GM06990 (cell line): ENCODE results near the gene CD93.

Experiments
- DNase-seq: peaks from one replicate; pipeline ENCODE4 v3.0.0-alpha.2; 2011; ENCODE audit not compliant: insufficient read length; ENCODE audit errors: extremely low read depth
- H3K27me3 ChIP-seq: replicated peaks from 2 replicates; pipeline ENCODE4 v1.6.0; 2011; ENCODE audit warnings: low read length; ENCODE audit not compliant: control insufficient read depth, insufficient read depth
- H3K36me3 ChIP-seq: 2 replicates; pipeline ENCODE4 v1.5.1; 2011; ENCODE audit warnings: low read length; ENCODE audit not compliant: control insufficient read depth, insufficient read depth
- H3K4me3 ChIP-seq: replicated peaks from 2 replicates; pipeline ENCODE4 v1.5.1; 2011; ENCODE audit warnings: low read depth, mild to moderate bottlenecking, control low read depth, low read length
- CTCF ChIP-seq: IDR thresholded peaks from 2 replicates; pipeline ENCODE4 v1.5.1; 2011; ENCODE audit warnings: low read length, control low read depth, mild to moderate bottlenecking, inconsistent platforms; ENCODE audit not compliant: insufficient read depth, poor library complexity, severe bottlenecking

The CD93 gene

GRCh38 chr20:23050847-23051627 is 35.1 kb downstream of the CD93 start:
- Histone ChIP-seq H3K36me3 (no peaks in the 10 kb centered on the region), H3K4me3 (peak overlapping the region; percentile 32; the same call in 1 of the 2 replicates), H3K27me3 (peaks cover 2% of the 10 kb centered on the region; the same call in 1 of the 2 replicates)
- peak; percentile 77 for TF ChIP-seq CTCF
- peak; percentile 41 for DNase-seq

DNA sequence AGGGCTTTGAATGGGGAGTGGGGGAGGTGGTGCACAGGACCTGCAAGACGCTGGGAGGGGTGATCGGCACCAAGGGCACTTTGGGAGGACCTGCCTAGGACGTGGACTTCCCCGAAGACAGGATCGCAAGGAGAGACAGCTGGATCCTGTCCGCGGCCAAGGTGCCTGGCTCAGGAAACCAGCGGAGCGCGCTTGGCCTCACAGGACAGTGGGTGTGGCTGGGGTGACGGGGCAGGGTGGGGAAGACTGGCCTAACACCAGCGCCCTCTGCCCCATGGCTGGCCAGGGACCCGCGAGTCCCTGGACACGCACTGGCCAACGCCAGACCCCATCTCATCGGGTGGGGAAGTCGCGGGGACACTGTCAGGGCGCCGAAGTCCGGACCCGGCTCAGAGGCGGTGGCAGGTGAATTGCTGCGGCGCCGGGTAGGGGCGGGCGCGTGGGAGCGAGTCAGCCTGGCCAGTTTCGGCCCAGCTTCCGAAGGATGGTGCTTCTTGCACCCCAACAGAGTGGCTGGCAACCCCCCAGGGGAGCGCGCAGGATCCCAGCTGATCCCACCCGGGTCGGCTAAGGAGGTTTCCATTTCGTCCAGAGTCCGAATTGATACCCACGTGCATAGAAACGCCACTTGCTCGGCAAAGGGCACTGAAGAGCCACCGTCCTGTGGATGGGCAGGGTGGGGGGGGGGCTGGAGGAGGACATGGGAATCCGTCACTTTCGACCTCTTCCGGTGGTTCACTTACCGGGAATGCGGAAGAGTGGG is 35.9 kb downstream of the CD93 start:
- no peak for TF ChIP-seq CTCF
- peak; percentile 22 for DNase-seq
- Histone ChIP-seq H3K36me3 (no peaks in the 10 kb centered on the region), H3K27me3 (peaks cover 2% of the 10 kb centered on the region; the same call in 1 of the 2 replicates), H3K4me3 (peak overlapping the region; percentile 44)

DNA sequence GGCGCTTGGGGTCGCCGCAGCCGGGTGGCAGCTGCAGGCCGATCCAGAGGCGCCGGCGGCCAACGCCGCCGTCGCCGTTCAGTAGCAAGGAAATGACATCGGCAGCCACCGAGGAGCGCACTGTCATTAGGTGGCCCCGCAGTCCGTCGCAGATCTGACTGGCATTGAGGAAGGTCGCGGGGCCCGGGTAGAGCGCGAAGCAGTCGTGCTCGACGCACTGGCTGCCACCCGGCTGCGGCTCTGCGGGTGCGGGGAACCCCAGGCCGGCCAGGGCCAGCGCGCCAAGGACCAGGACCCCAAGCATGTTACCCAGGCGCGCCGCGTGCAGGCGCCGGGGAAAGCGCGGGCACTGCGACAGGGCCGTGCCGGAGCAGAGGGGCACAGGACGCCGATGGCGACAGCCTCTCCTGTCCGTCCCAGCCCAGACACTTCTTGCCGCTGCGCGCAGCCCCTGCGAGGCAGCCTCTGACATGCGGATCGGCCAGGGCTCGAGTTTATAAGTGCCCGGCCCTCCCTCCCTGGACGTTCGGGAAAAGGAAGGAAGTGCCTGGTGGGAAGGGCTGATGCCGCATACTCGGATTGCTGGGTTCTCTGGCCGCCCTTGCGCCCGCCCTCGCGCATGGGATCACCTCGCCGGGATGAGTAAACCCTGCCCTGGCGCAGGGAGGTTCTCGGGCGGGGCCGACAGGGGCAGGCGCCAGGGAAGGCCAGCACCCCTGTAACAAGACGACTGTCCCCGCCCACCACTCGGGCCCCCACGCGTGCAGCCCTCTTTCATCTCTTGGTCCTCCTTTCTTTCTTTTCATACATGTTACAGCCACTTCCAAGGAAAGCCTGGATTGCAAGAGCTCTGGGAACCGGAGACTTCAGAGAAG is 36.7 kb downstream of the CD93 start, which contains the start of gene THBD:
TSS of gene THBD (minus strand) at position 472 of the 875 bp plus-strand sequence. CDS start at position 304, 168 bp downstream.
- H3K36me3 ChIP-seq: no peaks in the 10 kb centered on the region
- TF ChIP-seq CTCF: no peak
- peaks cover 2% of the 10 kb centered on the region; the same call in 1 of the 2 replicates for H3K27me3 ChIP-seq
- peak; percentile 34 for DNase-seq
- H3K4me3 ChIP-seq: peak within 1 kb of the TSS; percentile 44

GRCh38 chr20:23048283-23049200 is 37.6 kb downstream of the CD93 start:
- Histone ChIP-seq H3K4me3 (no peak overlapping the region), H3K36me3 (no peaks in the 10 kb centered on the region), H3K27me3 (peaks cover 2% of the 10 kb centered on the region; the same call in 1 of the 2 replicates)
- TF ChIP-seq CTCF: no peak
- DNase-seq: peak; percentile 42

DNA sequence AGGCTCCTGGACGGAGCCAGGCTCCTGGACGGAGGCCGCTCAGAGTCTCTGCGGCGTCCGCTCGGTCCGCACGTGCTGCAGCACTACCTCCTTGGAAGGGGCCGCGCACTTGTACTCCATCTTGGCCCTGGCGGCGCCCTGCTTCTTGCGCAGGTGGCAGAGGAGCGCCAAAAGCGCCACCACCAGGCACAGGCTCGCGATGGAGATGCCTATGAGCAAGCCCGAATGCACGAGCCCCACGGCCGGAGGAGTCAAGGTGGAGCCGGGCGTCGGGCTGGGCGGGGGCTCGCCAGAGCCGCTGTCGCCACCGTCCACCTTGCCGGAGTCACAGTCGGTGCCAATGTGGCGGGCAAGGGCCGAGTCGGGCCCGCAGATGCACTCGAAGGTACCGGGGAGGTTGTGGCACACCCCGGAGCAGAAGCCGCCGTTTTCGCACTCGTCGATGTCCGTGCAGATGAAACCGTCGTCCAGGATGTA is 38.3 kb downstream of the CD93 start:
- no peaks in the 10 kb centered on the region for H3K36me3 ChIP-seq
- peak; percentile 11 for DNase-seq
- TF ChIP-seq CTCF: no peak
- peaks cover 2% of the 10 kb centered on the region; the same call in 1 of the 2 replicates for H3K27me3 ChIP-seq
- no peak overlapping the region for H3K4me3 ChIP-seq
